HG03354 (cell line): ENCODE measurements around the gene ACAP2.
A peak's percentile ranks its signal among the peaks of the same experiment; 100 is the strongest.
"Not testable (repeated sequence)": the region's sequence is repeated elsewhere in the genome, so short reads cannot be mapped to it uniquely, and the experiment has no call there.

Experiments used
- ATAC-seq: cut with Tn5 transposase; IDR thresholded peaks from one replicate; pipeline ENCODE4 v1.9.1; 2021; ENCODE audit warnings: mild to moderate bottlenecking; ENCODE audit not compliant: unreplicated experiment, poor library complexity, severe bottlenecking

Gene ACAP2

DNA sequence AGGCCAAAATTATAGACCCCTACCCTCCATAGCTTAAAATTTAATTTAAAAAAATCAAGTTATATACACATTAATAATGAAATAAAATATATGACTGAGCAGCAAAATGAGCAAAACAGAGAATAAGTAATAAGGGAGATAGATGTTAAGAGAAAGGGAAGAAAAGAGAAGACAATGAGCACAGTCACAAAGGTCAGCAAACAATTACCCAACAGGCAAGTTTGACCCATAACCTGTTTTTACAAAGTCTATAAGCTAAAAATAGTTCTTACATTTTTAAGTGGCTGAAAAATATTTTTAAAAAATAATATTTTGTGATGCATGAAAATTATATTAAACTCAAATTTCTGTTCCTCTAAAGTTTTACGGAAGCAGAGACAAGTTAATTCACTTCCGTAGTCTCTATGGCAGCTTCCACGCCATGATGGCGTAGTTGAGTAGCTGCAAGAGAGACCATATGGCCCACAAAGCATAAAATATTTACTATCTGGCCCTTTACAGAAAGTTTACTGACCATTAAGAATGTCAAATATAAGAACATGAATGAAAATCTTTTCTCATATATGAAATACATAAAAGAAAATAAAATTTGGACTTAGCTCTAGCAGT is 47.5 kb downstream of the ACAP2 start:
- ATAC-seq: no peak

DNA sequence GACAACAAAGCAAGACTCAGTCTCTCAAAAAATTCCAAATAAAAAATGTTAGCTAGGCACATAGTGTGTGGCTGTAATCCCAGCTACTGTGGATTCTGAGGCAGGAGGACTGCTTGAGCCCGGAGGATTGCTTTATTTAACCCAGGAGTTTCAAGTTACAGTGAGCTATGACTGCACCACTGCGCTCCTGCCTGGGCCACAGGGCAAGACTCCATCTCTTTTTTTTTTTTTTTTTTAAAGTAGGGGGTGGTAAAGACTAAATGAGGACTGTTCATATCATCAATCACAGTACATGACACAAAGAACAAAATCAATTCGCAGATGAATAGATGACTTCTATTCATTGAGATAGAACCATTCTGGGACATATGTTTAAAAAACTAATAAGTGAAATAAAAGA is 48.1 kb downstream of the ACAP2 start:
- no peak for ATAC-seq

DNA sequence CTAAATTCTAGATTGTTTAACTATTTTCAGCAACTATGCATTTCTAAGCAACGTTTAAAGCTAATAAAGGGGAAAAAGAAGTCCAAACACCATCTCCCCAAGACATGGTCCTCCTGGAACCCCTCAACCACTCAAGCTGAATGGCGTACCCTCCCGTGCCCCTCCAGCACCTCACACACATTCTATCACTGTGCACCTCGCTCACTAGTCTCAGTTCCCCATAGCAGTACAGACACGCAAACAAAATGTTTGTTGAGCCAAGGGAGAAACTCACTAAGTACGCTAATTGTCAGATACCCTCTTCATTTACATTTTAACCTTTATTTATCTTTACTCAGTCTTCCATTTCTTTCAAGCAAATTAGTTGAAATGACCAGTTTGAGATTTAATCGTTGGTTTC is 48.8 kb downstream of the ACAP2 start:
- ATAC-seq: peak; percentile 65

DNA sequence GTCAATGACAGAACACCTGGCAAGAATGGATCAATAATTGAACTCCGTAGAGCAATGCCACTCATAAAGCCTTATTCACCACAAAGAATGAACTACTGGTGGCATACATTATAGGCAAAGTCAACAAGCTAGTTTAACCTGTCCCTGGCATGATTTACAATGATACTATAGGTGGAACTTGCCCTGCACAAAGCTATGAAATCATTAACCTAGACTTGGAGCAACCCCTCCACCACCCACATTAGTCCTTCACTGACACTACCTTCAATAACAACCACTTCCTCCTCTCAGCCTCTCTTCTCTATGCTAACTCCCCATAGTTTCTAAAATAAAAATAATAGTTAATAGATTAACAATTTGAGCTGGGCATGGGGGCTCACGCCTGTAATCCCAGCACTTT is 54.4 kb downstream of the ACAP2 start:
- ATAC-seq: peak; percentile 81

DNA sequence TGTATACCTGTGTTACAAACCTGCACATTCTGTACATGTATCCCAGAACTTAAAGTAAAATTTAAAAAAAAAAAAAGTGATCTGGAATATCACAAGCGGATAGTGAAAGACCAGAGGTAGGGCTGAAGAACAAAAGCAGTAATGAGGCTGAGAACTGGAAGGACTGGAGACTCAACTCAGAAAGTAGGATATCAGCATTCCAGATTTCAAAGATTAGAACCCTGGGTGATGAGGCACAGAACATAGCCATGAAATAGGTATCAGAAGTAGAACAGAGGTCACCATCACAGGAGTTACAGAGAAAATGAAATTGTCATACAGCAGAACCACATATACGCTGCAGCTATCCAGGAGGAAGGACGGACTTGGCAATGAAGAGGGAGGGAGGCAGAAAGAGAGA is 56.1 kb downstream of the ACAP2 start:
- no peak for ATAC-seq

DNA sequence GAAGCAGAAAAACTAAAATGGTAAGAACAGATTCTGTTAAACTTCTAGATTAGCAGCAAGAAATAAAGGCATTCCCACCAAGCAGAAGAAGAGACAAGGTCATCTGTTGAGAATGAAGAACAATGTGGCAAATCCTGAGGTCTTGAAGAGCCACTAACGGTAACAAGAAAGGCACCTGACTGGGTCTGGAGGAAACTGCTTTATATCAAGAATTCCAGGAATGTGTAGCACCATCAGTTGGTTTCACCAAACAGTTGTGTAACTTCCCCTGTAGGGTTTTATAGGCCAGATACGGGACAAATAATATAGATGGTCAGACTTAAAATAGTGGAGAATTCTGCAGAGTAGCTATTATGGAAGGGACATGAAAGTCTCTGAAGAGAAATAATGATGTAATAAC is 57.3 kb downstream of the ACAP2 start:
- no peak for ATAC-seq

DNA sequence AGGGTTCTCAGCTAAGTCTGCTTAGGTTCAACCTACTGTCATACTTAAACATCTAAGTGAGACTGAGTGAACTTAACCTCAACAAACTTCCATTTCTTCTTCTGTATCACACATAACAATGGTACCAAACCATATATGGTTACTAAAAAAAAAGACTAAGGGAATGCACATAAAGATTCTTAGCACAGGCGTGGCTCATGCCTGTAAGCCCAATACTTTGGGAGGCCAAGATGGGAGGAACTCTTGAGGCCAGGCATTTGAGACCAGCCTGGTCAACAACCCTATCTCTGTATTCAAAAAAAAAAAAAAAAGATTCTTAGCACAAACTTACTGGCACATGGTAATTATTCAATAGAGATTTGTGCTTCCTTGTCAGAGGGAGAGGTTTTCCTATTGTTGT is 57.9 kb downstream of the ACAP2 start:
- ATAC-seq: no peak

DNA sequence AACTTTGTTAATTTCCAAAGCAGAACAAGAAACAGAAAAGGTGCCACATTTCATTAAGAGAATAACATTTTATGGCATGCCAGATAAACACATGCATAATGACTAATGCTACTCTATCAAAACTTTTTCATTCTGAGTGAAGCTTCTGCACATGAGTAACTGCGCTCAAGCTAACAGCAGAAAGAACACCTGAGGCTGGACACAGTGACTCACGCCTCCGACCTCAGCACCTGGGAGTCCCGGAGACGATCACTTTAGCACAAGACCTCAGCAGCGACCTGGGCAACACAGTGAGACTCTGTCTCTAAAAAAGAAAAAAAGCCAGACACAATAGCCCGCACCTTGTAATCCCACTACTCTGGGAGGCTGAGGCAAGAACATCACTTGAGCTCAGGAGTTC is 70.6 kb downstream of the ACAP2 start:
- no peak for ATAC-seq

DNA sequence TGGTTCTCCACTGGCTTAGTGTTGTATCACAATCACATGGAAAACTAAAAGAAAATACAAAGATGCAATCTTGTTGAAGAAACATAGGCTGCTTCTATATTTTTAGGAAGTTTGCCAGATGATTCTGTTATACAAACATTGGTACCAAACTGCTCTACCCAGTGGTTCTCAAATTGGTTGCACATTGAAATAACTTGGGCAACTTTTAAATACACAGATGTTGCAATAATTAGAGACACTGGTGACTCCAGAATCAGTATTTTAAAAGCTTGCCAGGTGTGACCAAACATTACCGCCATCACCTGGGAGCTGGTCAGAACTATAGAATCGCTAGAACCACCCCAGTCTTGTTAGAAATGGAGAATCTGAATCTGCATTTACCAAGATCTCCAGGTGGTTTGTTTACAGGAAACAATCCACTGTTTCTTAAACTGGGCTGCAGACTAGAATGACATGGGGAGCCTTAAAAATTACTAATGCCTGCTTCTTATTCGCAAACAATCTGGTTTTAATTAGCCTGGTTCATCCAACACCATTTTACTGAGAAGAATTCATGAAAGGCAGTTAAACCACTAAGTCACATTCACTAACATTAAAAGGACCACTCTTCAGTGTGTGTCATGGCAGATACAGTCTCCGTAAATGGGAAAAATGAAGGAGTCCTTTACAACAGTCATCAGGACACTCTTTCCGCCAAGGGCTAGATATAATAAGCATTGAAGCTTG is 76.5 kb downstream of the ACAP2 start:
- no peak for ATAC-seq

DNA sequence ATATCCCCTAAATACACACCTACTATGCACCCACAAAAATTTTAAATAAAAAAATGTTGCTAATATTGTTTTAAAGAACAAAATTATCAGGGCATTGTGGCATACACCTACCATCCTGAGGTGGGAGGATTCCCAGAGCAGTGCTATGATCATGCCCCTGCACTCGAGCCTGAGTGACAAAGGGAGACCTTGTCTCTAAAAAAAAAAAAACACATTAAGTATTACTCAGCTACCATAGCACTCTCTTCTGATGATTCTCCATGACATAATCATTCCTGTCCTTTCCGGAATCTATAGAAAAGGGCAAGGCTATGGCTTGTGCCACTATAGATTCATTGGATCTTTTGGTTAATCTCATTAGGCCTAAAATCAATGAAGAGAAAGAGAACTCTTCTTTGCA is 77.4 kb downstream of the ACAP2 start:
- no peak for ATAC-seq

DNA sequence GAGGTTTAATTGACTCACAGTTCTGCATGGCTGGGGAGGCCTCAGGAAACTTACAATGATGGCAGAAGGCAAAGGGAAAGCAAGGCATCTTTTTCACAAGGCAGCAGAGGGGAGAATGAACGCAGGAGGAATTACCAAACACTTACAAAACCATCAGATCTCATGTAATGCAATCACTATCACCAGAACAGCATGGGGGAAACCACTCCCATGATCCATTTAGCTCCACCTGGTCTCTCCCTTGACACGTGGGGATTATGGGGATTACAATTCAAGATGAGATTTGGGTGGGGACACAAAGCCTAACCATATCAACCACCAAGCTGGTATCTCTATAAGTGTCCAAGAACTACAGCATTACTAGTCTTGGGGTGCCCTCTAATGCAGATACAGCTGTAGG is 85.0 kb downstream of the ACAP2 start:
- ATAC-seq: not testable (repeated sequence)

DNA sequence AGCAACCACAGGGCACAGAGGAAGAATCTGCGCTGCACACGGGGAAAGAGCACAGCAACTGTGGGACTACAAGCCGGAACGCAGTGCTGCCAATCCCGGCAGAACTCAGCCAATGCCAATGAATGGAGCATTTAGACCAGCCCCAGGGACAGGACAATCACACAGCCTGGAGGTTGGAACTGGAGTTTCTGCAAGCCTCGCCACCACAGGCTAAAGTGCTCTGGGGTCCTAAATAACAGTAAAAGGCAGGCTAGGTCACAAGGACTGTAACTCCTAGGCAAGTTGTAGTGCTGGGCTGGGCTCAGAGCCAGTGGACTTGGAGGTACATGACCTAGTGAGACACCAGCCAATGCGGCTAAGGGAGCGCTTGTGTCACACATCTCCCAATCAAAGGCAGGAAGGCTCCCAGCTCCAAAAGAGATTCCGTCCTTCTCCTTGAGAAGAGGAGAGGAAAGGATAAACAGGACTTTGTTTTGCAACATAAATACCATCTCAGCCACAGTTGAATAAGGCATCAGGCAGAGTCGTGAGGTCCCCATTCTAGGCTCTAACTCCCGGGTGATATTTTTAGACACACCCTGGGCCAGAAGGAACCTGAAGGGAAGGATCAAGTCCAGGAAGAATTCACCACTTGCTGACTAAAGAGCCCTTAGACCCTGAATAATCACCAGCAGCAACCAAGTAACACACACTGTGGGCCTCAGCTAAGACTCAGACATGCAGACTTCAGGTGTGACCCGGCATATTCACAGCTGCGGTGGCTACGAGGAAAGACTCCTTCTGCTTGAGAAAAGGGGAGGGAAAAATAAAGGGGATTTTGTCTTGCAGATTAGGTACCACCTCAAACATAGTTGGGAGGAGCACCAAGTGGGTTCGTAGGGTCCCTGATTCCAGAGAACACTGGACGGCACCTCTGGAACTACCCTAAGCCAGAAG is 86.4 kb downstream of the ACAP2 start:
- no peak for ATAC-seq

DNA sequence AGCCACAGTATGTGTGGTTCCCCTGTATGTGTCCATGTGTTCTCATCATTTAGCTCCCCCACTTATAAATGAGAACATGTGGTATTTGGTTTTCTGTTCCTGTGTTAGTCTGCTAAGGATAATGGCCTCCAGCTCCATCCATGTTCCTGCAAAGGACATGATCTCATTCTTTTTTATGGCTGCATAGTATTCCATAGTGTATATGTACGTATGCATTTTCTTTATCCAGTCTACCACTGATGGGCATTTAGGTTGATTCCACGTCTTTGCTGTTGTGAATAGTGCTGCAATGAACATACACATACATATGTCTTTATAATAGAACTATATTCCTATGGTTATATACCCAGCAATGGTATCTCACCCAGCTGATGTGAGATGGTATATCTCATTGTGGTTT is 88.8 kb downstream of the ACAP2 start:
- not testable (repeated sequence) for ATAC-seq

DNA sequence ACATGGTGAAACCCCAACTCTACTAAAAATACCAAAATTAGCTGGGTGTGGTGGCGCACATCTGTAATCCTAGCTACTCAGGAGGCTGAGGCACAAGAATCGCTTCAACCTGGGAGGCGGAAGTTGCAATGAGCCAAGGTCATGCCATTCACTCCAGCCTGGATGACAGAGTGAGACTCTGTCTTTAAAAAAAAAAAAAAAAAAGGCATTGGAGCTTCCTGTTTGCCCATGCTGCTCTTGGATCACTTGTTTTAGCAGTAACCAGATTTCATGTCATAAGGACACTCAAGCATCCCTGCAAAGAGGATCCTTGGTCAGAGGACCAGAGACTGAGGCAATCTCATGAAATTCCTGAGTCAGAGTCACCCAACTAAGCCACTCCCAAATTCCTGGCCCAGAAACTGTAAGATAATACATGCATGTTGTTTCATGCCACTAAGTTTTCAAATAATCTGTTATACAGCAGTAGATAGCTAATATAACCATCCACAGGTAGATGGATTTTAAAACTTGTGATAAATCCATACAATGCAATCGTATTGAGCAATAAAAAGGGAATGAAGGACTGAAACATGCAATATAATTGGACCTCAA is 89.8 kb downstream of the ACAP2 start:
- no peak for ATAC-seq

DNA sequence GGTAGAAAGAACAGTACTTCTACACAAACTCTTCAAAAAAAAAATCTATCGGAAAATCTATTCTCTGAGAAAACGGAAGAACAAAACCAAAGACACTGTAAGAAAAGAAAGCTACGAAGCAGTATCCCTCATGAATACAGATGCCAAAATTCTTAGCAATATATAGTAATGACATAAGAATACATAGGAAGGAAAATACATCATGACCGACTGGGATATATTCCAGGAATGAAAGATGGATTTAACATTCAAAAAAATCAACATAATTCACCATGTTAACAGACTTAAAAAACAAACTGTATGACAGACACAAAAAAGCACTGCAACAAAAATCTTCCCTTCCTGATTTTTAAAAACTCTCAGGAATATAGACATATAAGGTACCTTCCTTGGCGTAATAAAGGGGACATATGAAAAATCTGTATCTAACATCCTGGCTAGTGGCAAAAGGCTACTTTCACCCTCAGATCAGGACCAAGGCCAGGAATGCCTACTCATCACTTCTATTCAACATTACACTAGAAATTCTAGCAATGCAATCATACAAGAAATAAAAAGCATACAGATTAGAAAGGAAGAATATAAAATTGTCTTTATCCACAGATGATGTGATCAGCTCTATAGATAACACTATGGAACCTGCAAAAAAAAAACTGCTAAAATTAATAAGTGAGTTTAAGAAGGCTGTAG is 94.2 kb downstream of the ACAP2 start:
- ATAC-seq: no peak

DNA sequence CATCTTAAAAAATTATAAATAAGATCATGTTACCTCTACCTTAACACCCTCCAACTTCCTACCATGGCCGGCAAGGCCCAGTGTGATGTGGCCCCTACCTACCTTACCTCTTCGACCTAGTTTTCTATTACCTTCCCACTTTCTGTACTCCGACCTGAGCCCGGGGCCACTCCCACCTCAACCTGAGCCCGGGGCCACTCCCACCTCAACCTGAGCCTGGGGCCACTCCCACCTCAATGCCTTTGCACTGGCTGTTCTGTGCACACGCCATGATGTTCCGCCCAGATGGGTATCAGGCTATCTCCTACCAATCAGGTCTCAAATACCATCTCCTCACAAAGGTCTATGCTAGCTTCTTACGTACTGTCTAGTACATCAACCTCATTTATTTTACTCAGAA is 105.1 kb downstream of the ACAP2 start:
- ATAC-seq: no peak

DNA sequence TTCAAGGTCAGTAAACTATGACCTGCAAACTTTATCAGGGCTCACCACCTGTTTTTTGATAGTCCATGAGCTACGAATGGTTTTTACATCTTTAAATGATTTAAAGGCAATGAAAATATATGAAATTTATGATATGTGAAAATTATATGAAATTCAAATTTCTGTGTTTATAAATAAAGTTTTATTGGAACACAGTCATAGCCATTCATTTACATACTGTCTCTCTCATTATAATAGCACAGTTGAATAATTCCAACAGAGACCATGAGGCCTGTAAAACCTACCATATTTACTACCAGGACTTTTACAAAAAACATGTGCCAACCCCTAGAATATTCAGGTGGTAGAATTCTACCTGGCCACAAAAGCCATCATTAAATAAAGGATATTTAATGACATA is 107.9 kb downstream of the ACAP2 start:
- ATAC-seq: no peak

DNA sequence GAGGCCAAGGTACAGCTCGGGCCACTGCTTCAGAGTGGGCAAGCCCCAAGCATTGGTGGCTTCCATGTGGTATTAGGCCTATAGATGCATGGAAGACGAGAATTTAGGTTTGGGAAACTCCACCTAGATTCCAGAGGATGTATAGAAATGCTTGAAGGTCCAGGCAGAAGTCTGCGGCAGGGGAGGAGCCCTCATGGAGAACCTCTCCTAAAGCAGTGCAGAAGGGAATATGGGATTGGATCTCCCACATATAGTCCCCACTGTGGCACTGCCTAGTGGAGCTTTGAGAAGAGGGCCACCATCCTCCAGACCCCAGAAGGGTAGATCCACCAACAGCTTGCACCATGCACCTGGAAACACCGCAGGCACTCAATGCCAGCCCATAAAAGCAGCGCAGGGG is 123.8 kb downstream of the ACAP2 start:
- ATAC-seq: no peak

DNA sequence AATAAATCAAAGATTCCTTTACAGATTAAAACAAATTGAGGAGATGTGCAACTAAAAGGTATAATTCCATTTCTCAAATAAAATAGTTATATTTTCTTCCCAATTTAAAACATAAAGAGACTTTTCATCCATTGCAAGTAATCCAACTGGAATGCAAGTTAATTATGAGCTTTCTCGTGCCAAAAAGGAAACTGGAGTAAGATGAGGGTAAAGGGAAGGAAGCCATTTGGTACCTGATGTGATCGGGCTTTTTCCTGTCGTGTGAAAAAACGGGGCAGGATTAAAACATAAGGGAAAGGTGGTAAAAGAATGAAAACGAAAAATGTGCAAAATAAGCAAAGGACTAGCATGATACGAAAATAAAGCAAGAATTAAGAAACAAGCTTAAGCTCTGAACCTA is 130.1 kb downstream of the ACAP2 start:
- ATAC-seq: no peak

DNA sequence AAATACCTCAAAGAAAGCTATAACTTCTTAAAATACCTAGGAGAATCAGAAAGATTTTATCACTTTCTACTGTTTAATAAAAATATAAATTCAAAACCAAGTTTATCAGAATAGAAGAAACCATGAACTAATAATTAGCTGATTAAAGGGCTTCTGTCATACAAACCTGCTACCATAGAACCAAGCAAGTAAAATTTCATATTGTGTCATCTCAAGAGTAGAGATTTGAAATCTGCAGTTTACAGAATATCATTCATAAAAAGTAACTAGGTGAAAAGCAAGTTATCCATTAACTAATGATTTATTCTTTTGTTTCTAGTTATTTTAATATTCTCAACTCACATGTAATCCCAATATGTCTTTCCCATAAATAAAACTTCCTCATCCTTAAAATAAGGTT is 135.1 kb downstream of the ACAP2 start:
- ATAC-seq: no peak
